GM19397 (cell line): ENCODE measurements around the gene ARHGEF5.
"Not testable (repeated sequence)": the region's sequence is repeated elsewhere in the genome, so short reads cannot be mapped to it uniquely, and the experiment has no call there.

Source experiments
- ATAC-seq: cut with Tn5 transposase; IDR thresholded peaks from one replicate; pipeline ENCODE4 v1.9.1; 2021; ENCODE audit warnings: mild to moderate bottlenecking, moderate library complexity; ENCODE audit not compliant: unreplicated experiment

Gene ARHGEF5

DNA sequence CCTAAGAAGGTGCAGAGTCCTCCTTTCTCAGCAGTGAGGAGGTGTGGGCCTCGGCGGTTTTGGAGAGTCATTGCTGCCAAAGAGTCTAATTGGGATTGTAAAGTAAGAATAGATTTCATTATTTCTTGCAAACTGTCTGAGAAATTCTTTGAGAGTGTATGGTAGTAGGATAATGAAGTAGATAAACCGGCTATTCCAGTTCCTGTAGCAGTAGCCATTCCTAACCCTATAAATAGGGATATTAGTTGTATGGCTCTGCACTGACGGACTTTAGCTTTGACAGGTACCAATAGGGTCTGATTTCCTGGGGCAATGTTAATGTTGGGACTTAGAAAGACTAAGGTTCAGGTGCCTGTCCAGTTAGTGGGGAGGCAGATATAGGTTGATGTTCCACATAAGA is 63.7 kb downstream of the ARHGEF5 start:
- ATAC-seq, result not testable (repeated sequence)

DNA sequence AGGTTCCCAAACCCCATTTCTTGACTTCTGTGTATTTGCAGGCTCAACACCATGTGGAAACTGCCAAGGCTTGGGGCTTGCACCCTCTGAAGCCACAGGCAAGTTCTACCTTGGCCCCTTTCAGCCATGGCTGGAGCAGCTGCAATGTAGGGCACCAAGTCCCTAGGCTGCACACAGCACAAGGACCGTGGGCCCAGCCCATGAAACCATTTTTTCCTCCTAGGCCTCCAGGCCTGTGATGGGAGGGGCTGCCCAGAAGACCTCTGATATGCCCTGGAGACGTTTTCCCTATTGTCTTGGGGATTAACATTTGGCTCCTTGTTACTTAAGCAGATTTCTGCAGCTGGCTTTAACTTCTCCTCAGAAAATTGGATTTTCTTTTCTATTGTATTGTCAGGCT is 72.3 kb downstream of the ARHGEF5 start:
- not testable (repeated sequence) for ATAC-seq

DNA sequence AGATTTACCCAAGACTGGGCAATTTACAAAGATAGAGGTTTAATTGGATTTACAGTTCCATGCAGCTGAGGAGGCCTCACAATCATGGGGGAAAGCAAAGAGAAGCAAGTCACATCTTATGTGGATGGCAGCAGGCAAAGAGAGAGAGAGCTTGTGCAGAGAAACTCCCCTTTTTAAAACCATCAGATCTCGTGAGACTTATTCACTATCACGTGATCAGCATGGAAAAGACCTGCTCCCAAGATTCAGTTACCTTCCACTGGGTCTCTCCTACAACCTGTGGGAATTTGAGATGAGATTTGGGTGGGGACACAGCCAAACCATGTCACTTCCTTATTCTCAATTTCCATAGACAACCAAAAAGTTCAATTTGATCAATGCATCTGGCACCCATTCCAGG is 73.2 kb downstream of the ARHGEF5 start:
- ATAC-seq, result no peak
